ENCODE data around the gene NFIB.

NFIB gene

DNA sequence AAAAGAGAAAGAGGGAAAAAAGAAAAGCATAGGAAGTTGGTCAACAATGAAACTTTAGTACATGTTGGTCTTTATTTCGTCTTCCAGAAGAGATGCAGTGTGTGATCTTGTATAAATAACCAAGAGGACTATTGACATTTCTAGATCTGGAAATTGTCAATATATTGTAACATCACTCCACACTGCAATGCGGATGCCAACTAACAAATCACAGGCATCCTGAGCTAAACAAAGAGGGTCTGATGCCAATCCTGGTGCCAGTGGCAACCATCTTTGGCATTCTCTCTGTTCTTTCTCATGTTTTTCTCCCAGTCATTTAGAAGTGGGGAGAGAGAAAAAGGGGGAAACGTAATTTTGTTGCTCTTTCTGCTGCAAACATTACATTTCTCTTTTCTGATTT, 9.7 kb downstream of the NFIB start:
- no peak for DNase-seq (ENCODE audit: low spot score)

GRCh38 chr9:14303521-14303920, 10.4 kb downstream of the NFIB start:
- no peak for DNase-seq (ENCODE audit: low spot score)

GRCh38 chr9:14303100-14303499, 10.8 kb downstream of the NFIB start:
- DNase-seq (ENCODE audit: low spot score) = no peak

DNA sequence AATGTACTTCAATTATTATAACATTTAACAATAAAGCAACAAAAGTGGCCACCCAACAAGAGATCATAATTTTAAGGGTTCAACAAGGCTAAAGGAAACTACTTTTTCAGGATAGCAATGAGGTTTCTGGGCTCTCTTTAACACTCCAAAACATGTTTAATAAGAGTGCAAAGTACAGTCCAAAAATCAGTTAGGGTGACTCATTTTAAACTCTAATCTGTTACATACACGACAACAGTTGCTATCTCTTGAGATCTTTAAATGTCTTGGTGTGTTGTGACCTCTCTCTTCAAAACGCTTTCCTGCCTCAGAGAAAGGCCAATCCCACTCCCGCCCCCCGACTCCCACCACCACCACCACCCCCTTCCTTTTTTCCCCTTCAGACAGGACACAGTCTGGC, 11.5 kb downstream of the NFIB start:
- DNase-seq (ENCODE audit: low spot score) = no peak

- DNase-seq (ENCODE audit: low spot score) = no peak
Observed at GRCh38 chr9:14301583-14302021, 12.3 kb downstream of the NFIB start.

GRCh38 chr9:14301006-14301405, 12.9 kb downstream of the NFIB start:
- no peak for DNase-seq (ENCODE audit: low spot score)

DNA sequence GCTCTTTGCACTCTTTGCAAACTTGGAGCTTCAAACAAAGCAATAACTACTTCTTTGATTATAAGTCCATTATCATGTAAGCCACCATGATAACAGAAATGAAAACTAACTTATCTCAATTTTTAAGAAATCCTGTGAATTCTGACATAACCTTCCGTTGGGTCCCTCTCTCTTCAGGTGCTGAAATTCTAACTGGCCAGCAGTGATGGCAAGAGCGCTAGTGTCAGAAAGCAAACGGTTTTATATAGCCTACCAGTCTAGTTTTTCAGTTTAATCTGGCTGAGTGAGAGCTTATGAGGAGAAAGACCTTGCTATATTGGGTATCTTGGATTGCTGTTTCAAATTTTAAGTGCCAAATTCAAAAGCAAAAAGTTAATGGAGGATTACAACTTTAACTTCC, 13.4 kb downstream of the NFIB start:
- DNase-seq (ENCODE audit: low spot score) = no peak

DNA sequence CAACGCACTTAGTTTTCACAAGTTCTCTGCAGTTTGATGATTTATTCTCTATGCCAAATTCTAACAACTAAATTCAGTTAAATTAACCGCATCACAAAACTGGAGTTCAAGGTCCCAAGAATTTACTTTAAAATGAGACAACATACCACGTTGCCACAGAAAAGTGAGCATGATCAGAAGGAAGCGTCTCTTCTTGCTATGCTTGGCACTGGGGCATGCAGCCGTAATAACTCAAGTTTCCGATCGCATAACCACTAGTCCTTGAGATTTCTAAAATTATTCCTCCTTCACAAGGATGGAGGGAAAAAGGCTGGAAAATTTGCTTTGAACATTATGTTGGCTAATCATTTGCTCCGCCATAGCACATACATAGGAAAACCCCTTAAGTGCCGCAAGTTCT, 13.9 kb downstream of the NFIB start:
- no peak for DNase-seq (ENCODE audit: low spot score)

- DNase-seq (ENCODE audit: low spot score) = no peak
Observed at GRCh38 chr9:14298601-14299022, 15.3 kb downstream of the NFIB start.

- DNase-seq (ENCODE audit: low spot score) = no peak
Observed at GRCh38 chr9:14296495-14297113, 17.3 kb downstream of the NFIB start.

DNA sequence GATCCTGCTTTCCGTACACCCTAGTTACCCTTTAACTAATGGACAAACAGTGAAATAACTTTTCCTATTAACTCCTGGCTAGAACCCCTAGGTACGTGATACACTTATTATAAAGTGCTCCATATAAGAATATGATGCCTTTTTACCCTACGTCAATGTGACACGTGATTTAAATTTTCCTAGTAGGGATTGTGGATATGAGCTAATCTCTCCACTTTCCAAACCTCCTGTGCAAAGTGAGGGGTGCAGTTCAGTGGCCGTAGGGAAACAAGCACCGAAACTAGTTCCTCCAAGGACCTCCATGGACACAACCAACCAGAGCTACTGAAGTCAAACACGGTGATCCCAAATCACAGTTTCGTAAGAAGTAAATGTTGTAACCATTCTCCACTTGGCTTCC, 19.3 kb downstream of the NFIB start:
- DNase-seq (ENCODE audit: low spot score) = no peak

DNA sequence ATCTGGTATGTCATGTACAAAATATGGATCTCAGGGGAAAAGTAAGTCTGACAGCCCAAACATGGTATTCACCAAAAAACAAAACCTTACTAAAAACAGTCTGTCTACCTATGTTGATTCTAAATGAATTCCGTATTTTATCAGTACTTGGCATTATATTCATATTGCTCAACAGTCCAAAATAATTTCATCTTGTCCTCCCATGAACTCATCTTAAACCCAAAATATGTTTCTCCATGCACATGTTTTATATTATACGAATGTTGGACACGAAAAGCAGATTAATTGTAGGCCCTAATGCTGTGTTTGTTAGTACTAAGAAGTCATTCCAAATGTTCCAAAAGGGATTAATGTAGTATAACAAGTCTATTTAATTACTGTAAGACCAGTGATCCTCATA, 20.1 kb downstream of the NFIB start:
- no peak for DNase-seq (ENCODE audit: low spot score)

GRCh38 chr9:14292181-14292739, 21.7 kb downstream of the NFIB start:
- DNase-seq (ENCODE audit: low spot score) = no peak

GRCh38 chr9:14289916-14290315, 24.0 kb downstream of the NFIB start:
- DNase-seq (ENCODE audit: low spot score) = no peak

DNA sequence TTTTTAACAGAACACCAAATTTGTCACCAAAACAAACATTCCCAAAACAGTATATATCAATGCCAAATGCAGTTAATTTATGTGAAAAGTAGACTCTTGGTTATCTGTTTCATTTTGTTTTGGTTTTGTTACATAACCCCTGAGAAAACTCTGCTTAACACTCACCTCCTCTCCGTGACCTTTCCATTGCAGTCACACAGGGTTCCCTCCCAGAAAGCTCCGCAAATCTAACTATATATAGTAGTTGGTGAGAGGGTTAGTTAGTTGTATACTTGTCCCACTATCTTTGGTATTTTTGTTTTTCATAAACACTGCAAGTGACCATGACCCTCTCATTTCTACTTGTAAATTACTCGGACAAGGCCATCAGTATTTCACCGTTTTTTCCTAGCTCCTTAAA, 25.5 kb downstream of the NFIB start:
- DNase-seq (ENCODE audit: low spot score) = no peak

DNA sequence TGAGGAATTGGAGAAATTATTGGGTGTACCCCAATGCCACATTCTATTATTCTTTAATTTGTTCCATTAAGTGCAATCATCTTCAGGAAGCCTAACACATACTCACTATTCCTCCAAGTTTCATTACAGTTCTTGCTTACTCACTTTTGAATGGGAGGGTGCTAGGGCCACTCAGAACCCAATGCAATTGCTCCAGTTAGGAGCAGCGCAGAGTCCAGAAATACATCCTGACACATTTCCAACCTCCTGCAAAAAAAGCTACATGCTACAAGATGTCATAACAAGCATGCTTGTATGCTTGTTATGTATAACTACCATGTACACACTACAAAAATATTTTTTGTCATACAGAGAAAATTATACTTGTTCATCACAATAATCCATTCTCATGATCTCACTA, 27.8 kb downstream of the NFIB start:
- no peak for DNase-seq (ENCODE audit: low spot score)

DNA sequence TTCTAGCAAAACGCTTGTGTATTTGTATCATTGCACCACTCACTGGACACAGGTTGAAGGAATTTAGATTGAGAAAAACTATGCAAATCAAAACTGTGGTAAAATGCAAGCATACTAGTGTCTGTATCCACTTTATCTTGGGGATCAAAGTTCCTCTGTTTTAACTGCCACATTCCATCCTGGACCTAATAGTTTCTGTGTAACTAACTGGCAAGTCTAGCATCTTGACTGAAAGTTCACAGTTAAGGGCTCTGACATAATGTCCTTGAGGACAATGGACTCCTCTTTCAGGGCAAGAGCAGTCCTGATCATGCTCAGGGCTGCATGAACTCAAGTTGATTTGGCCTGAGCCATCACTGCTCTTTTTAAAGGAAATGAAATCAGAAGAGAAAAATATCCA, 30.7 kb downstream of the NFIB start:
- DNase-seq (ENCODE audit: low spot score) = no peak

DNA sequence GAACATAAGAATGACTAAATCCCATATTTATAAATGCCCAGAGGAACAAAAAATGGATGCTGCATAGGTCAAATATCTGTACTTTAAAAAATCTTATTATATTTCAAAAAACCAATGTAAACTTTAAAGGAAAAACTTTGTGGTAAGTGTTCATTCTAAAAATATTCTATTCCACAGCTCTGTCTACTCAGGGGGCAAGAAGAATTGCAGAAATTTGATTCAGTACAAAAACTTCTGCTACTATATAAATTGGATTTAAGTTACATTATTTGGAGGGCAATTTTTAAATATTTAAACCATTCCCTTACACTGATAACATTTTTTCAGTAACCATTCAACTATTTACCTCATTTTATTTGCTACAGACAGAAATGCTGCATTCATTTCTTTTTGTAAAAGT, 32.1 kb downstream of the NFIB start:
- no peak for DNase-seq (ENCODE audit: low spot score)

DNA sequence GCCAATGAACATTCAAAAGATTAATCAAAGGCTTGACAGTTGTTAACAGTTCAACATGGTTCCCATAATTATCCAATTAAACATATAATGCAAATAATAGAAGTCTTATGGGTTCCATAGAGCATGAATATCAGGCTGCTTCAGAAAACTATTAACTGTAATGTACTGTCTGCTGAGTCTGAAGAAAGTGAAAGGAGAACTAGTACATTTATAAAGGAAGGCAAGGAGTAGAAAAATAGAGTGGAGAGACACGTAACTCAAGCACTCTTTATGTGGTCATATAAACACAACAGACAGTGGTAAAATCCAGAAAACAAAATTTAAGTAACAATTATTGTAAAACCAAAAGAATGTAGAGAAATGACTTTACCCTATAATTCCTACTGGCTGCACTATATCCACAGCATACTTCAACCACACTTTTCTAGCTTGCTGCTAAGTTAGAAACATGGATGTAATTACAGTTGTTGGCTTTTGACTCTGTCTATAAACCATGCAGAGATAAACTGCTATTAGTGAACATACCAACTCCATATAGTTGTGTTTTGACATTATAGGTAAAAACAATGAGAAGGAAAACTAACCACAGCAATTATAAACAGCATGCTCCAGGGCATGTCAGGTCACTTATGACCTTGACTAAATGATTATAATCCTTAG, 32.7 kb downstream of the NFIB start:
- DNase-seq (ENCODE audit: low spot score) = no peak

GRCh38 chr9:14279671-14280070, 34.3 kb downstream of the NFIB start:
- DNase-seq (ENCODE audit: low spot score) = no peak

GRCh38 chr9:14278291-14278721, 35.6 kb downstream of the NFIB start:
- DNase-seq (ENCODE audit: low spot score) = no peak

- no peak for DNase-seq (ENCODE audit: low spot score)
Observed at GRCh38 chr9:14277761-14278160, 36.2 kb downstream of the NFIB start.

DNA sequence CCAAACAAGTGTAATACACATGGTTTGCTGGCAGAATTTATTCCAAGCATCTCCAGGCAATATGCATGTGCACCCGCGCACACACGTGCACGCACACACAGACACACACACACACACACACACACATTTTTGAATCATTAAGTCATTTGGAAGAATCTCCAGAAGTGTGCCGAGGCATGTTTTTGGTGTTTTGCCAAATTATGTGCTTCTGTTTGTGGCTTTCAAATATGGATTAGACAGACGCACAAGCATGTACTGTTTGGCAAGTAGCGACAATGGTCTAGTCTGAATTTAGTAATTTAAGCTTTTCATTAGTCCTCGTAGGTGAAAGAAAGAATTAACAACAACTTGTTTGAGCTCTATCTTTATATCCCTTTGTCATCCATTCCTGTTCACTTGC, 36.7 kb downstream of the NFIB start:
- DNase-seq (ENCODE audit: low spot score) = no peak

GRCh38 chr9:14275331-14275730, 38.6 kb downstream of the NFIB start:
- no peak for DNase-seq (ENCODE audit: low spot score)

All from CD4-positive, alpha-beta T cell treated with Interleukin-15 for 4 hours (primary cell).